IPS DF 4.7 (cell line): ENCODE measurements around the gene FGD4.
"Not testable (repeated sequence)": the region's sequence is repeated elsewhere in the genome, so short reads cannot be mapped to it uniquely, and the experiment has no call there.

Experiments used
- DNase-seq: peaks from one replicate; pipeline ENCODE4 v3.0.0-alpha.2; 2013; ENCODE audit warnings: low spot score; ENCODE audit errors: extremely low read depth

FGD4 gene

DNA sequence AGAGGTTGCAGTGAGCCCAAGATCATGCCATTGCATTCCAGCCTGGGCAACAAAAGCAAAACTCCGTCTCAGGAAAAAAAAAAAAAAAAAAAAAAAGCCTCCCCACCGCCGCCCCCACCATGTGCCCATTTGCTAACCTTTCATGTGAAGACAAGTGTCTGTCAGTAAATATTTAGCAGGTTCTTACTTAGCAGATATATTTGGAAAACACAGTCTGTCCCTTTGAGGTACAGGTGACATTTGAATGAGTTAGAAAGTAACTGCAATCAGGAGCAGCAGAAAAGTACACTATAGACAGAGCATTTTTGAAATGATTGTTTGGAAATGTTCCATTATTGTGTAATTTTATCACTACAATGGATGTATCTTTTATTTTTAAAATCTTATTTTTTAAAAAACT is 119.7 kb downstream of the FGD4 start:
- DNase-seq = no peak

- DNase-seq = no peak
Observed at GRCh38 chr12:32522331-32523221, 123.2 kb downstream of the FGD4 start.

DNA sequence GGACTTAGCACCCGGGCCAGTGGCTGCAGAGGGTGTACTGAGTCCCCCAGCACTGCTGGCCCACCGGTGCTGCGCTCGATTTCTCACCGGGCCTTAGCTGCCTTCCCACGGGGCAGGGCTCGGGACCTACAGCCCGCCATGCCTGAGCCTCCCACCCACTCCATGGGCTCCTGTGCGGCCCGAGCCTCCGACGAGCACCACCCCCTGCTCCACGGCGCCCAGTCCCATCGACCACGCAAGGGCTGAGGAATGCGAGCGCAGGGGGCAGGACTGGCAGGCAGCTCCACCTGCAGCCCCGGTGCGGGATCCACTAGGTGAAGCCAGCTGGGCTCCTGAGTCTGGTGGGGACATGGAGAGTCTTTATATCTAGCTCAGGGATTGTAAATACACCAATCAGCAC is 126.4 kb downstream of the FGD4 start:
- DNase-seq = not testable (repeated sequence)

- DNase-seq = not testable (repeated sequence)
Observed at GRCh38 chr12:32526343-32526742, 127.0 kb downstream of the FGD4 start.

- DNase-seq = no peak
Observed at GRCh38 chr12:32532422-32532821, 133.1 kb downstream of the FGD4 start.

GRCh38 chr12:32532951-32533350 is 133.6 kb downstream of the FGD4 start:
- no peak for DNase-seq

DNA sequence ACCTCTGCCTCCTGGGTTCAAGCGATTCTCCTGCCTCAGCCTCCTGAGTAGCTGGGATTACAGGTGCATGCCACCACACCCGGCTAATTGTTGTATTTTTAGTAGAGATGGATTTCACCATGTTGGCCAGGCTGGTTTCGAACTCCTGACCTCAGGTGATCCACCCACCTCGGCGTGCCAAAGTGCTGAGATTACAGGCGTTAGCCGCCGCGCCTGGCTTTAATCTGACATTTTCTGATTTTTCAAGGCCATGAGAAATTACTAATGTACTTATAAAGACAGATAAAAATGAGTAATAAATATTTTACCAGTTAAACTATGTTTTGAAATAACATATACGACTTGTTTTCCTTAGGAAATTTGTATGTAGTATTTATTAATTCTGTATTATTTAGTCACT is 134.1 kb downstream of the FGD4 start:
- not testable (repeated sequence) for DNase-seq

DNA sequence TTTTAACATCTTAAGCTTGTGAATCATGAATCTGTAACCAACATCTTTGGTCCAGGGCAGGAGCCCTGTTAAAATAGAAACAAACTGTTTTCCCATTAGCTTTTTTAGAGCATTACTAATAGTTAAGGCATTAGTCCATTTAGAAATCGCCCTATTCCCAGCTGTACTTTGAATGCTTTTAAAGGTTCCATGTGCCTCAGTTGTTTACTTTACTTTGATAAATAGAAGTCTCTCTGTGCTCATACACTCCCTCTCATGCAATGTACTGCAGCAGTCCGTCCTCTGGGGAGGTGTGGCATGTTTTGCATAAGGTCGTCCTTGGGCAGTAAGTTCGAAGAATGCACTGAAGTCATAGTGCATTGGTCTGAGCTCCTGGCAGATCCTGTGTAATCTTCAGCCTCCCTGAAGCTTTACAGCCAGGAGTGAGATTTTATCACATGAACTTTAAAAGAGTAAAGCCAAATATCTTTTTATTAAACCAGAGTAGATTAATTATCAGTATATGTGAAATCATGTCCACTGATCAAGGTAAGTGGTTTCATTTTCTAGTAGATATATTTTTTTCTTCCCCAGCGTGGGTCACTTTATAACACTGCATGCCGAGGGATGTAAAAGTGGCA is 134.7 kb downstream of the FGD4 start:
- DNase-seq = no peak

DNA sequence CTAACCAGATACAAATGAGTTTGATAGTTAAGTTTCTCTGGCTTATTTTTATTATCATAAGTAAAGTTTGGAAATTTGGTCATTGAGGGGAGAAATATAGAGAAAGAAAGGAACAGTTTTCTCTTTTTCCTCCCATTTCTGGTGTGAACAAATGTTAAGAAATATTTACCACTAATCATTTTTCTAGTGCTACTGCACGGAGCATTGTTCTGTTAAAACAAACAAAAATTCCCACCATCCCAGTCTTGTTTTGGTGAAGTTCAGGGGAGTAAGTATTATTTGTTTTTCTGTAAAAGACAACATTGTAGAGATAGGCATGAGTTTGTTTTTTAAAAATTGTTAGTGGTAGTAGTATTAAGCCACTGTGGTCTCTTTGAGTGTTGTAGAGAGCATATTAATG is 135.3 kb downstream of the FGD4 start:
- no peak for DNase-seq

DNA sequence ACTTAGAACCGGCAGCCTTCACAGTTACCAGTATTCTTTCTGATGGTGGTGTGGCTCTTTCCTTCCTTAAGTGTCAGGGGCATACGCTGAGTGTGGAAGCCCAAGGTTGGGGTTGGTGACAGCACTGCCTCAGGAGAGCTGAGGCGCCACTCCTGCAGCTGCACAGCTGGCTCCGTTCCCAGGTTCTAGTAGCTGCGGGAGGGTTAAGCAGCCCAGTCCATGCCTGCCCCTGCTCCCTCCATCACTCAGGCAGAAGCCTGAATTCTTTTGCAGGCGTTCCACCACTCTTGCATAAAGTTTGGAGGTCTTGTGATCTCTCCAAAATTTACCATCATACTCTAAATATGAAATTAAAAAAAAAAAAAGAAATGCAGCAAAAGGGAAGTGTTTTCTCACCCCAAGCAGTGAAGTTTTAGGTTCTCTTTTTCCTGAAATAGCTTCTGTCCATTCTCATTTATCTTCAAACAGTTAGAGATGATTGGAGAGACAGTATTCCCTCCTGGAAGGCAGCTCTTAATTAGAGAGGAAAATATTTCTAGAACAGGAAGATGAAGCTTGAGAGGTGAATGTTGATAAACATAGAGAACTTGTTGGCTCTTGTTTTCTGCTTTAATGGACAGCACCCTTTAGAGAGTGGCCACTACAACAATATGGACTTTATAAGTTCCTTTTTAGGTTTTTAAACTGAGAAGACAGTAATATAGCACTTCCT is 136.1 kb downstream of the FGD4 start:
- no peak for DNase-seq

DNA sequence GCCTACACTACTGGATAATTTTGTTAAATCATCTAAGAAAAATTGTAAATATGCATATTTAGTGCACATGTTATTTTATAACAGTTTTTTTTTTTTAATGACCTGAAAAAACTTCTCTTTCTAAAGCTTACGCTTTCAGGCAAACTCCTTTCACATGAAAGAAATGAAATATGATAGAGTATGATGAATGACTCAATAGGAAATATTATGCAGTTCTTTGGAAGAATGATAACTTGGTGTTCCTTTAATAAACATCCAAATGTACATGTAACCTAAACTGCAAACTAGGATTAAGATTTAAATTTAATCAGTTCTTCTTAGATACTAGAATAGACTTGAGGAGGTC is 136.6 kb downstream of the FGD4 start:
- DNase-seq = no peak

GRCh38 chr12:32541754-32542374 is 142.5 kb downstream of the FGD4 start:
- DNase-seq = no peak

DNA sequence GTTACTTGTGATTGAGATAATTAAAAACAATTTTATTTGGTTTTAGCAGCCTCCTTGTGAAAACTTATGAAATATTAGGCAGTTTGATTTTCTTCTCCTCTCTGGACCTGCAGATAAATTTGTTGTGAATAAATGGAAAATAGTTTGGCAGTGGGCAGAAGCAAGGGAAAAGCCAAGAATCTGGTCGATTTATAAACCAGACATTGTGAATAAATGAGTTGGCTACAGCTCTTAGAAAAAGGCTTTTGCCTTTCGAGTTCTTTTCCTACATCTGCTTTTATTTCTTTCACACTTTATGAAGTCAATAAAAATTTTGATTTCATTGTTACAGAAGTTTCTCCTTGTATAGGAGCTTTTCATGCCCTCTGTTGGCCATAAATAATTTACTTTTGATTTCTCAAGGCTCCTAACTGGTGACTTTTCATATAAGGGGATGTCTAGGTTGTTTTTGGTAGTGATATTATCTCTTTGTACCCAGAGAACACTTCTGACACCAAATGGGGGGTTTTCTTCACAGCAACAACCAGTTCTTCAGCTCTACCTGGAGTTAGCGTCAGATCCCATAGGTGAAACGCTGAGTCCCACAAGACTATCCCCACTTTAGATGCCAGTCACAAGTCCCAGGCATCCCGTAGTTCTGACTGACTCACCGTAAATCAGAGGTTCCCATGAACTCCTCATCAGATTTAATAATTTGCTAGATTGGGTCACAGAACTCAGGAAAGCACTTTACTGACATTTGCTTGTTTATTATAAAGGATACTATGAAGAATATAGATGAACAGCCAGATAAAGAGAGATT is 143.3 kb downstream of the FGD4 start:
- DNase-seq = no peak

DNA sequence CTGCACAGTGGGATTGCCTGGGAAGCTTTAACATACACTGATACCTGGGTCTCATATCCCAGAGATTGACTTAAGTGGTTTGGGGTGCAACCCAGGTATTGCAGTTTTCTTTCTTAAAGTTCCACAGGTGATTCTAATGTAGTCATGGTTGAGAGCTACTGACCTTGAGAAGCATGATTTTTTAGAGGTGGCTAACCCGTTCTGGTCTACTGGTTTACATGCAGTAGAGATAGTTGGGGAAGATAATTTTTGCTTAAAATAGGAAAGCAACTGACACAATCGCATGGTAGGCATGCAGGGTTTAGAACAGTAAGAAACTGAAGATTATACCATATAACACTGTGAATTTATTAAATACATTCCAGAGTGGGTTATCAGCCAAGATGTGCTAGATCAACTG is 145.5 kb downstream of the FGD4 start:
- DNase-seq = no peak

DNA sequence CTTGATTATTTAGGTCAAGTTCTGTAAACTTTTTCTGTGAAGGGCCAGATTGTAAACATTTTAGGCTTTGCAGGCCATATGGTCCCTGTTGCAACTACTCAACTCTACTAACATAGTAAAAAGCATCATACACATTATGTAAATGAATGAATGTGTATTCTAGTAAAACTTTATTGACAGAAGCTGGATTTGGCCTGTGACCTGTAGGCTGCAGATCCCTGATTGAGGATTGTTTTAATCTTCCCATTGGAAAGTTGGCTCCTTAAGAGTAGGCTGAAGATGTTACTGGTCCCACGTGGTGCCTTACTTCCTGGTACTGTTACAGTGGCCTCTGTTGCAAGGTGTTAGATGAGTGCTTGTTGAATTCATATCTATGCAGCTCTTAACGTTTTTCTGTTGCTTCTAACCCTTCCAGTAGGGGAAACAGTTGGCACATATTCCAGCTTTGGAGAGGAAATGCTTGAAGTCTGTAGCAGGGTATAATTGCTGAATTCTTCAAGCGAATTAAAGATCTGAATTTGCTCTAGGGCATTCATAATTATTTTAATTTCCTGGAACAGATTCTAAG is 146.1 kb downstream of the FGD4 start:
- no peak for DNase-seq

GRCh38 chr12:32546272-32546671 is 146.9 kb downstream of the FGD4 start:
- DNase-seq = no peak

- DNase-seq = no peak
Observed at GRCh38 chr12:32548691-32549281, 149.4 kb downstream of the FGD4 start.

GRCh38 chr12:32549675-32550079 is 150.3 kb downstream of the FGD4 start:
- DNase-seq = no peak

DNA sequence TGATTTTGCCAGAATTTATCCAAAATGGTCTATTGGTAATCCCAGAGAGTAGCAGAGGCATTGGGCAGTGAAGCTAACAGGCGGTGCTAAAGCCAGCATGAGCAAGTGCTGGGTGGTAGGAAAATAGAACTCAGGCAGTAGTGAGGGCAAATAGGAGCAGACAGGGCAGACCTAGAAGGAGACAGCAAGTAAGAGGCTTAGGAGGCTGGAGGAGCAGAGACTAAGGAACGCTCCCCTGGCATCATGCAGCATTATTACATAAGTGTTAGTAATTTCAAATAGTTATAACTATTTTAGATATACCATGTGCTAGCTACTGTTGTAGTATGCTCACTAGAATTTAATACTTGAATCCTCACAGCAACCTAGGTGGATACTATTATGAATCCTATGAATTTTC is 151.7 kb downstream of the FGD4 start:
- no peak for DNase-seq

DNA sequence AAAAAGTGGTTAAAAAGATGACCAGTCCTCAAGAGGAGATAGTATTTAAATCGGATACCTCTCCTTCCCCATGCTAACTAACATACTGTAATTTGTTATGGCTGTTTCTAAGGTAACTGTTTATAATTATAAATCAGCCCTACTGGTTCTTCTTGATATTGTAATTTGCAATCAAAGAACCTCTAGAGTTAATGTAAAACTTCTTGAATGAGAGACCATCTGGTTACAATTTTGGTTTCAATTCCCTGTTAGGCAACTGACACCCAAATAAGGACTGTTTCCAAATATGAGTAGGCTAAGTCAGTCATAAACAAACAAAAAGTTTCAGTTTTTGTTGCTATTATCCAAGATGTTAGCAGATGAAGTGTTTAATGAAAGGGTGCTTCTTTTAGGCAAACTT is 159.5 kb downstream of the FGD4 start:
- DNase-seq = no peak
